NCI-H2171 (cell line): ENCODE data around the gene SLC17A7.
A peak's percentile ranks its signal among the peaks of the same experiment; 100 is the strongest.
"Not testable (repeated sequence)": the region's sequence is repeated elsewhere in the genome, so short reads cannot be mapped to it uniquely, and the experiment has no call there.

Source experiments
- DNase-seq: peaks from one replicate; lab custom pipeline; 2025; lab: John Stamatoyannopoulos, UW

The SLC17A7 gene

DNA sequence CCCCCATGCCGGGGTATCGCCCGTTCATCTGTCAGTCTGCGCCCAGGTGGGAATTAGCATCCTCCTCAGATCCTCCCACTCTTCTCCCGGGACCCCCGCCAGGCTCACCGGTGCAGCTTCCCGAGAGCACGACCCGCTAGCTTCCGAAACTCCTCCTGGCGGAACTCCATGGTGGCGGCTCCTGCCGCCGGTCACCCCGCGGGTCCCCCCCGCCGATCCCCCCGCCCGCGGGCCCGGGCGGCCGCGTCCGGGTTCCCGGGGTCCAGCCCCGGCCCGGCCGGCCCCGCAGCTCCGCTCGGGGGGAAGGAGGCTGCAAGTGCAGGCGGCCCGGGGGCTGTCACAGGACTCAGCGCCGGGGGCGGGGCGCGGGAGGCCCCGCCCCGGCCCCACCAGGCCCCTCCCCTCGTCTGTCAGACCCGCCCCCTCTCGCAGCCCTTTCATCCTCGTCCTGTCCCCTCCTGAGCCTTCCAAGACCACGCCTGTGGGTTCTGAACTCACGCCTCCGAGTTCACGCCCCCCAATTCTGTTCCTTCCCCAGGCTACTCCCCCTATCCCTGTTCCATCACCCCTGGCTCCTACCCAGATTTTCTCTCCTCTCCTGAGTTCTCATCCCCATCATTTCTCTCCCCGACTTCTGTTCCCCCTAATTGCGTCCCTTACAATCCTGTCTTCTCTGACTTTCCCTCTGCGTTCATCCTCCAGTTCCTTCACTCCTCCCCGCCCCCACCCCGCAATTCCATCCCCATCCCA is at the start of gene SLC17A7:
Gene SLC17A7 (minus strand): TSS at position 318 of the 750 bp plus-strand sequence. CDS start 148 bp downstream, at position 170.
- DNase-seq = peak; percentile 75

DNA sequence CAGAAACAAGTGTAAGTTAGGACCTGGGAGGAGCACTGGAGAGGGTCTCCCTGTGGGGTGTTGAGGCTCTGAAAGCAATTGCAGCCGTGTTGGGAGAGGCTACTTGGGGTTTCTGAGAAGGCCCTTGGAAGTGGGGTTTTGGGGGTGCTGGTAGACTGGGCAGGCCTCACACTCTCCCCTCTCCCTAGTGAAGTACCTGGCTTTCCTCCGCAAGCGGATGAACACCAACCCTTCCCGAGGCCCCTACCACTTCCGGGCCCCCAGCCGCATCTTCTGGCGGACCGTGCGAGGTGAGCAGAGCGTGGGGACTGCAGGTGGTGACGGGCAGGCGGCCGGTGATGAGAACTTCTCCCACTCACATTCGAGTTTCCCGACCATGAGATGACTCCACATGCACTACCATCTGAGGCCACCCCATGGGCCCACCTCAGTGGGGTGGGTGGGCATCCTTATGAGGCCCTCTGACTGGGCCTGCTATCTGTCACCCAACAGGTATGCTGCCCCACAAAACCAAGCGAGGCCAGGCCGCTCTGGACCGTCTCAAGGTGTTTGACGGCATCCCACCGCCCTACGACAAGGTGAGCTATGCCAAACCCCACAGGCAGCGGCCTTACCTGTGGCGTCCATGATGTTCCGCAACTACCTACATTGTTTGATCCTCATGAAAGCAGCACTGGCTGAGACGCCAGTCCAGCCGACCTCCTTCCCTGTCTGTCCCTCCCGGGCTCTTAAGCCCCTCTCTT is 49.1 kb upstream of the SLC17A7 start:
- DNase-seq = no peak

DNA sequence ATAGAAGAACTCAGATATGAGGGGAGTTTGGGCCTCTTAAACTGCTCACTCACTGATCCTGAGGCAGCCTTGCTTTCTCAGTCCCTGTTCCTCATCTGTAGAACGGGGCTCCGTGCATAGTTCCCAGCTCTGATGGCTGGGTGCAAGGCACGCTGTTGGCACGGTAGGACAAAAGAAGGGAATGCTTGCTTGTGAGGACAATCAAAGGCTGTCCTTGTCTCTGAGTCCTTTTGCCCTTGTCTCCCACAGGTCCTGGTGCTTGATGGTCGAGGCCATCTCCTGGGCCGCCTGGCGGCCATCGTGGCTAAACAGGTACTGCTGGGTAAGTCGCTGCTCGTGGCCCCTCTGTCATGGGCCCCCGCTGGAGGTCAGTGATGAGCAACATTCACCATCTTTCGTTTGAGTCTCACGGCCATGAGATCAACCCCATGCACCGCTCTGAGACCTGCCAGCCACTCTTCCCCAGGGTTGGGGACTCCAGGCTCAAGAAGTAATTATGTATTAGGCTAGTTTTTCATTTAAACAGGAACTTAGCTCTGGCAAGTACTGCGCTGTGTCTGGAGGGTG is 48.4 kb upstream of the SLC17A7 start:
- DNase-seq = no peak

DNA sequence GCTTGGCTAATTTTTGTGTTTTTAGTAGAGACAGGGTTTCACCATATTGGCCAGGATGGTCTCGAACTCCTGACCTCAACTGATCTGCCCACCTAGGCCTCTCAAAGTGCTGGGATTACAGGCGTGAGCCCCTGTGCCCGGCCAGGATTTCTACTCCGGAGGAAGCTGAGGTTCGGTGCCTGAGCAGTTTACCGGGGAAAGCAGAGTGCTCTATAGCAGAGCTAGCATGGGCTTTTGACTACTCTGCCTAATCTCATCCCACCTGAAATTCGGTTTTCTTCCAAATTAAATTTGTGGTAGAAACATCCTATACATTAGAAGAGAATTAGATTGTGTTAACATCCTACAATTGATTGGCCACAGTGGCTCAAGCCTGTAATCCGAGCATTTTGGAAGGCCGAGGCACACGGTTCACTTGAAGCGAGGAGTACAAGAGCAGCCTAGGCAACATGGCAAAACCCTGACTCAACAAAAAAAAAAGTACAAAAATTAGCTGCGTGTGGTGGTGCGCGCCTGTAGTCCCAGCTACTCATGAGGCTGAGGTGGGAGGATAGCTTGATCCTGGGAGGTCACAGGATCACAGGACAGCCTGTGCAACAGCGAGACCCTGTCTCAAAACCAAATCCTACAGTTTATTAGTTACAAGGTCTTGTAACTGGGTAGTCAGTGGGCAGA is 47.7 kb upstream of the SLC17A7 start:
- DNase-seq = no peak

DNA sequence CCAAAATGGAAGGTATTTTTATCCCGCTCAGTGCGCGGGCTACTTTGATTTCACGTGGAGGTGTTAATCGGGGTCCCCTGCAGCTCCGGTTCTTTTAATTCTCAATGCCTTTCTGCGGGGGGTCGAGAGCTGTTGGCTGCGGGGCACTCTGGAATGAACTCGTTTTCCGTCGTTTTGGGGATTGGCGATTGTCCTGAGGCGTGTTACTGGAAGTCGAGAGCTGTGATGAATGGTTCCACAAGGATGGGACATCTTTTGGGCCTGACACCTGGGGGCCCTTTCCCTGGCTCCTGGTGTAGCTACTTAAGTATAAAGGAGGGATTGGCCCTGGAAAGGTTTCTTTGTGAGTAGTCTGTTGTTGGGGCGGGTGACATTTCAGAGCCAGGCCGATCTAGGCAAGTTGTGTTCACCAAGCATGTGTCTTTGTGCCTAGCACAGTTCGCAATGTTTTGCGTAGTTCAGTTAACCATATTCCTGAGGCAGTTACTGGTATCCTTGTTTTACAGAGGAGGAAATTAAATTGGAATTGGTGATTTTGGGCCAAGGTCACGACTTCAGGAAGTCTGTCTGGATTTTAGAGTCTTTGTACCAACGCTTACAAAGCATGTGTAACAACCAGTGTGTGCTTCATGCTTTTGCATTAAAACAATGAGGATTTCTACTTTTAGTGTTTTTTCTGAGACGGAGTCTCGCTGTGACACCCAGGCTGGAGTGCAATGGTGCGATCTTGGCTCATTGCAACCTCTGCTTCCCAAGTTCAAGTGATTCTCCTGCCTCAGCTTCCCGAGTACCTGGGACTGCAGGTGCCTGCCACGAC is 46.9 kb upstream of the SLC17A7 start:
- no peak for DNase-seq

DNA sequence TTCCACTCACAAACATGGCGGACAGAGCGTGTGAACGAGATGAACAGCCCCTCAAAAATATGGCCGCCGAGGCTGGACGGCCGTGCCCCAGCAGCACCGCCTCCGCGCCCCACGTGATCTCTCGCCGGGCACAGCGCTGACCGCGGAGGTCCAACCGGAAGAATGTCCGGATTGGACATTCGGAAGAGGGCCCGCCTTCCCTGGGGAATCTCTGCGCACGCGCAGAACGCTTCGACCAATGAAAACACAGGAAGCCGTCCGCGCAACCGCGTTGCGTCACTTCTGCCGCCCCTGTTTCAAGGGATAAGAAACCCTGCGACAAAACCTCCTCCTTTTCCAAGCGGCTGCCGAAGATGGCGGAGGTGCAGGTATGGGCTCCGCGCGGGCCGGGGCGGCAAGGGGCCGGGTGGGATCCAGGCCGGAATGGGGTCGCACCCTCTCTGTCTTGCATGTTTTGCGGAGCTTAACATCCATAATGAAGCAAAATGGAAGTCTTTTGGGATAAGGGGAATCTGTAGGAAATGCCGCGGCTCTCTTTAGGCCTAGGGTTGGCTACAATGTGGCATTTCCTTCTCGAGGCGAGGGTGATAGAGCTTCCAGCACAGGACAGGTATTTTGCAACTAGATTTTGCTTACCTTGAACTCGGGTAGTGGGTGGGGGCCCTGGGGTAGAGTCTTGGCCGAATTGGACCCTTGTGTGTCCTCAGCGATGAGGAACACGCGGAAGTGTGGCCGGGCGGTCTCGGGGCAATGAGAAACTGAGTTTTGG is 46.1 kb upstream of the SLC17A7 start, which contains the start of gene RPL13A:
Gene RPL13A (plus strand): TSS at position 332 of the 769 bp plus-strand sequence. CDS start 22 bp downstream, at position 354.
- peak; percentile 99 for DNase-seq

DNA sequence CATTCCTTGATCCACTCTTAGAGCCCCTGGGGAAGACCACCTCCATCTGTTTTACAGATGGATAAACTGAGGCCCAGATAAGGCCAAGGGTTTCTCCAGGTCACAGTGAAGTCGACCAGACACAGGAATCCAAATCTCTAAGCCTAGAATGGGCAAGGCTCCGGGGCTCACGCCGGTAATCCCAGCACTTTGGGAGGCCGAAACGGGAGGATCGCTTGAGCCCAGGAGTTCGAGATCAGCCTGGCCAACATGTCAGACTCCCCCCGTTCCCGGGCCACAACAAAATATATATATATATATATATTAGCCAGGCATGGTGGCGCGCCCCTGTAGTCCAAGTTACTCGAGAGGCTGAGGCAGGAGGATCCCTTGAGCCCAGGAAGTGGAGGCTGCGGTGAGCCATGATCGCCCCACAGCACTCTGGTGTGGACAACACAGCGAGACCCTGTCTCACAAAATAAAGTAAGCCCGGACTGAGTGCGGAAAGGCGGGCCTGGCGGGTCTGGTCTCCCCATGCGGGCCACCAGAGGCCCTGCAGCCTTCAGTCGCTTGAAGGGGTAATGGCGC is 45.5 kb upstream of the SLC17A7 start:
- DNase-seq = no peak

DNA sequence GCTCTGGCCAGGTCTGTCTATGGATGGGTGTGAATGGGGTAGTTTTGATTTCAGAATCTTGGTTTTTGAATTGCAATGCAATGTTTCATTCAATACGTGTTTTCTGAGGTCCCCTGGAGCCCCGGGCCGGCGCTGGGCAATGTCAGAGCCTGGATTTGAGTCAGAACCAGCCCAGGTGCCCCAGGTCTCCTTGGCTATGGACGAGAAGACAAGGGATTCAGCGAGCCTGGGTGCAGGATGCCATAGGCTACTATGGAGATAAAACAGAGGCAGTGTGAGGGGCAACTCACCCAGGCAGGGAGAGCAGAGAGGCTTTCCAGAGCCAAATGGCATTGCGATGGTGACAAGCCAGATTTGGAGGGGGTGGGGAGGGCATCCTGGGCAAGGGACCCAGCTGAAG is 44.9 kb upstream of the SLC17A7 start:
- DNase-seq = no peak

DNA sequence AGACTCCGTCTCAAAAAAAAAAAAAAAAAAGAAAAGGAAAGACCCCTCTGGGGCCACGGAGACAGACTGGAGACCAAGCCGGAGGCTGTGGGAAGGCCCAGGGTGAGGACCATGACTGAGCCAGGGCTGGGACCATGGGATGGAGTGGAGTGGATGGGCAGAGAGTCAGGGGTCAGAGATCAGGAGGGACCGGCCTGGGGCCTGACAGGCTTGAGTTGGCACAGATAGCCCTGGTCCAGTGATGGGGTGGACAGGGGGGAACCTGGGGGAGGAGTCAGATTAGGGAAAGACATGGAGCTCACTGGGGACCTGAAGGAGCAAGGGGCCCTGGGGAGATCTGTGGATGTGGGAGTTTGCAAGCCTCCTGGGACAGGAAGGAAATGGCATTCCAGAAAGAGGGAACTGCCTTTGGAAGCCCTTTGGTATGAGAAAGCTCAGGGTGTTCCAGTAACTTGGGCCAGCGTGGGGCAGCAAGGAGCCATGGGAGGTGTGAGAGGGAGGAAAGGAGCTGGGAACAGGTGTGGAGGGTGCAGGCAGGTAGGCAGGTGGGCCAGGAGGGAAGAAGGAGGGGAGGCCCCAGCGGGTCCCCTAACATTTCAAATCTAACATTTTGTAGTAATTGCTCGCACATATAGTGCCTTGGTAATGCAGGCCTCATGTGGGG is 39.8 kb upstream of the SLC17A7 start:
- DNase-seq = no peak

DNA sequence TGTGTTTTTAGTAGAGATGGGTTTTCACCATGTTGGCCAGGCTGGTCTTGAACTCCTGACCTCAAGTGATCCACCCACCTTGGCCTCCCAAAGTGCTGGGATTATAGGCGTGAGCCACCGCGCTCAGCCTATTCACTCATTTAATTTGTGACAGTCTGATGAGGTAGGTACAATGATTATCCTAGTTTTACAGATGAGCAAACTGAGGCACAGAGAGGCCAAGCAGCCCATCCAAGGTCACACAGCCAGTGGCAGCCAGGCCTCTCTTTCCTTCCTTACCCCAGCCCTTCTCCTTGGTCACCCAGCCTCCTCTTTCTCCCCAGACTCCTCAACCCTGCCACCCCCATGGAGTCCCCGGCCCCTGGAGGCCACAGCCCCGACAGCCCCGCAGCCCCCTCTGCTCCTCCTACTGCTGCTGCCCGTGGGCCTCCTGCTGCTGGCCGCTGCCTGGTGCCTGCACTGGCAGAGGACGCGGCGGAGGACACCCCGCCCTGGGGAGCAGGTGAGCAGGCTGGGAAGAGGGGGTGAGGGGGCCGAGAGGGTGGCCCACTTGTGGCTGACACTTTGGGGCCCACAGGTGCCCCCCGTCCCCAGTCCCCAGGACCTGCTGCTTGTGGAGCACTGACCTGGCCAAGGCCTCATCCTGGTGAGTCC is 38.8 kb upstream of the SLC17A7 start:
- no peak for DNase-seq

DNA sequence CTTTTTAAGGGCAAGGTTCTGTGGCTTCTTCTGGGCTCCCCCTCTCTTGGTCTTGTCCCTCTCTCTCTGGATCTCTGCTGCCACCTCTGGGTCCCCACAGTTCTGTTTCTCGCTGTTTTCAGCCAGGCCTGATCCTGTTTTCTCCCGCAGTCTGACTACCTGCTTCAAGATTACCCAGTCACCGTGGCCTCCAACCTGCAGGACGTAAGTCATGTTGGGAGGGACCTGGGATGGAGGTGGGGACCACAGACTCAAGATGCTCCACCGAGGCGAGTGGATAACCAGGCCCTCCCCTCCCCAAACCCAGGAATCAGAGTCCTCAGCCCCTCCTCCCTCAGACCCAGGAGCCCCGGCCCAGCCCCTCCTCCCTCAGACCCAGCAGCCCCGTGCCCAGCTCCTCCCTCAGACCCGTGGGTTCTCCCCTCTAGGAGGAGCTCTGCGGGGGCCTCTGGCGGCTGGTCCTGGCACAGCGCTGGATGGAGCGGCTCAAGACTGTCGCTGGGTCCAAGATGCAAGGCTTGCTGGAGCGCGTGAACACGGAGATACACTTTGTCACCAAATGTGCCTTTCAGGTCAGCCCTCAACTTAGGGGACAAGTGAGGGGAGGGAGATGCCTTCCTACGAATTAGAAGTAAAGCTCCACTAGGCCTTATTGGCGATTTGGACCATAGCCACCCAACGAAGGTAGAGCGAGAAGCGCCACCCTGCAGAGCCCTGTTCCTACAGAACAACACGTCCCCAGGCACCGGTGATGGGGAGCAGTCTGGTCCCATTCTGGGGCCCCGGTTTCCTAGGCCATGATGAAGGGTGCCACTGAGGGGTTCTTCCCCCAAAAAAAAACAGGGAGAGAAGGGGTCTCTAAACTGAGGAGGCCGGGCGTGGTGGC is 34.9 kb upstream of the SLC17A7 start:
- no peak for DNase-seq

DNA sequence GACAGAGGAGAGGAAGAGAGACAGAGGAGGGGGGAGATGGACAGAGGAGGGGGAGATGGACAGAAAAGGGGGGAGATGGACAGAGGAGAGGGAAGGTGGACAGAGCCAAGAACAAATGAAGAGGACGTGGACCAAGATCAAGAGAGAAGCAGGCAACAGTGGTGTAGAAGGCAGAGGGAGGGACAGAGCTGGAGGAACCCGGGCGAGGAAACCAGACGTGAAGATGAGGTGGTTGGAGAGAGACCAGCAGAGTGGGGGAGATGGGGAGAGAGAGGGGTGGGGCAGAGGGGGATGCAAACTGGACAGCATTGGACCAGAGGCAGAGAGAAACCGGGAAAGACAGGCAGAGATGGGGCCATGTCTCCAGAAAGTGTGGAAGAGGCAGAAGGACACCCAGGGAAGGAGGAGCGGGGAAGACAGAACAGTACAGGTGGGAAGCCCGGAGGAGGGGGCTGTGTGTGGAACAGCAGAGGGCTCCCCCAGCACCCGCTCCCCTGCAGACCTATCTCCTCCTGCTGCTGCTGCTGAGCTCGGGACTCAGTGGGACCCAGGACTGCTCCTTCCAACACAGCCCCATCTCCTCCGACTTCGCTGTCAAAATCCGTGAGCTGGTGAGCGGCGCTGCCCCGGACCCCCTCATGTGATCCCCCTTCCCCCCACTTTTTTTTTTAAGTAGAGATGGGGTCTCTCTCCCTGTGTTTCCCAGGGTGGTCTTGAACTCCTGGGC is 34.0 kb upstream of the SLC17A7 start:
- DNase-seq = no peak

DNA sequence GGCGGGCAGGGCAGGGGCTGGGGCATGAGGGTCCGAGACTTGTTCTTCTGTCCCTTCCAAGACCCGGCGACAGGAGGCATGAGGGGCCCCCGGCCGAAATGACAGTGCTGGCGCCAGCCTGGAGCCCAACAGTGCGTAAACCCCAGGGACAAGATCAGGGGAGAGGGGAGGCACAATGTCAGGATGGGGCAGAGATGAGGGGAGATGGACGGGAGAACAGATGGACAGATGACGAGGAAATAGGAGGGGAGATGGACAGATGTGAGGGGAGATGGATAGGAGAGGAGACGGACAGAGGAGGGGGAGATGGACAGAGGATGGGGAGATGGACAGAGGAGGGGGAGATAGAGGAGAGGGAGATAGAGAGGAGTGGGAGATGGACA is 33.2 kb upstream of the SLC17A7 start:
- DNase-seq = no peak

DNA sequence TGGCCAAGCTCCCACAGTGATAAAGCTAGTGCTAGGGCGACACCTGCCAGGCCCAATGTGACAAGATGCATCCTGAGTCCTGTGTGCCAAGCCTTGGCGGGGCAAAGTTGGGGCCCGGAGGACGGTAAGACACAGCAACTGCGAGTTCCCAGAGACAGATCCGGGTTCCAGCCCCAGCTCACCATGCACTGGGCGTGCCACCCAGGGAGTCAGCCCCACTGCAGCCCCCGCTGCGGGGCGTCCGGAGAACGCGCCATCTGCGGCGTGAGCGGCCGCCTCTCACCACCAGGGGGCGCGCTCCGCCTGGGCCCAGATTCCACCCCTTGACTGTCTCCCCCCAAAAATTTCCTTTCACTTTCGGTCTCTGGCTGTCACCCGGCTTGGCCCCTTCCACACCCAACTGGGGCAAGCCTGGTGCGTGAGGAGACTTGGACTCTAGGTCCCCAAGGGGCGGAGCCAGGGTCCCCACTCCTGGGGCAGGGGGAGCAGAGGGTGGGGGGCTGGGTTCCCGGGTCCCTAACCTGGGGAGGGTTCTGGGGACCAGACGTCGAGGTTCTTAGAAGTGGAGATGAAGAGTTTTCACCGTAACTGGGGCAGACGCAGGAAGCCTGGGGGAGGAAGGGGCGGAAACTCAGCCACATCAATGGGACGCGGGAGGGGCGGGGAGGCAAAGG is 32.7 kb upstream of the SLC17A7 start, which contains the start of gene FLT3LG:
Gene FLT3LG (plus strand): TSS at position 348 of the 674 bp plus-strand sequence. CDS start 425 bp downstream, outside the sequence.
- peak; percentile 39 for DNase-seq

DNA sequence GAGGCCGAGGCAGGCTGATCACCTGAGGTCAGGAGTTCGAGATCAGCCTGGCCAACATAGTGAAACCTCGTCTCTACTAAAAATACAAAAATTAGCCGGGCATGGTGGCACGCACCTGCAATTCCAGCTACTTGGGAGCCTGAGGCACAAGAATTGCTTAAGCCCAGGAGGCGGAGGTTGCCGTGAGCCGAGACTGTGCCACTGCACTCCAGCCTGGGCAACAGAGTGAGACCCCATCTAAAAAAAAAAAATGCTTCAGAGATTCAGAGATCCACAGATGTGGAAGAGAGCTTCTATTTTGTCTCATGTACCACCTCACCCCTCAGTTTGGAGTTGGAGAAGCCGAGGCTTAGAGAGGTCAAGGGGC is 32.2 kb upstream of the SLC17A7 start:
- DNase-seq = not testable (repeated sequence)

DNA sequence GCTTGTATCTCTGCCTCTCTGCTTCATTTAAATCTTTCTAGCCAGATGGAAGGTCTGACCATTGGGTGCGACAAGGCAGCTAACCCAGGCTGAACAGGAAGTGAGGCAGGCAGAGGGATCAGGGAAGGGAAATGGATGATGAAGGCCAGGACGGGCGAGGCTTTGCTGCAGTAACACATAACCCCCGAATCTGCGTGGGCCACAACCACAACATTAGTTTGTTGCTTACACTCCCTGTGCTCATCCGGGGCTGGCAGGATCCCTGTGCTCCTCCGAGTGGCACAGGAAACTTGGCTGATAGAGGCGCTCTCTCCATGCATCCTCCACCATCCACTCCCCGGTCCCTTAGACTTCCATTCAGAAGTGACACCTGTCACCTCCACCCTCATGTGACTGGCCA is 31.6 kb upstream of the SLC17A7 start:
- no peak for DNase-seq

DNA sequence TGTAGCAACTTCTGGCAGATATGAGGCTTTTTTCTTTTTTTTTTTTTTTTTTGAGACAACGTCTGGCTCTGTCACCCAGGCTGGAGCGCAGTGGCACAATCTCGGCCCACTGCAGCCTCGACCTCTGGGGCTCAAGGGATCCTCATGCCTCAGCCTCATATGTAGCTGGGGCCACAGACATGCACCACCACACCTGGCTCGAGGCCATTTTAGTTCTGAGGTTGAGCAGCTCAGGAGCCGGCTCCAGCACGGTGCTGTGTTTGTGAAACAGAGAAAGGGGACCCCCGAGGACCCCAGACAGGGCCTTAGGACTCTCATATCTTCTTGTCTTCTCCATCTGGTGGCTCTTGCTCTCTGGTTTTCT is 29.3 kb upstream of the SLC17A7 start:
- no peak for DNase-seq
